ENCODE measurements around the gene CAPRIN1. TPM values are rescaled to one million over a fixed set of nuclear protein-coding genes. Genes with fewer than 3 reads are reported as not detected.

Gene CAPRIN1
- total and polyA plus RNA-seq, 3 experiments from 2014 or later = 75.2 to 287 (median 275) TPM

- ChIA-PET POLR2A (no interaction called here), CTCF (no interaction called here)
- Histone ChIP-seq H3K9me3 (ENCODE audit: low read length) (no peaks in the 10 kb centered on the region), H3K27ac (ENCODE audit: low read depth, low read length) (no peak overlapping the region), H3K4me1 (ENCODE audit: insufficient read depth, low read length) (no peaks in the 10 kb centered on the region), H3K4me3 (ENCODE audit: low read length) (no peak overlapping the region), H3K36me3 (ENCODE audit: insufficient read depth, low read length) (no peaks in the 10 kb centered on the region), H3K27me3 (ENCODE audit: insufficient read depth, low read length, poor library complexity, severe bottlenecking) (no peaks in the 10 kb centered on the region)
- Mint-ChIP-seq H3K27me3 (peaks cover 0 to 11% of the 10 kb centered on the region in 2 donors), H3K4me1 (no peaks in the 10 kb centered on the region), H3K36me3 (no peaks in the 10 kb centered on the region), H3K9me3 (no peaks in the 10 kb centered on the region), H3K27ac (no peak overlapping the region), H3K4me3 (no peak overlapping the region)
- no peak for DNase-seq
Observed at GRCh38 chr11:34037016-34037415, 14.5 kb upstream of the CAPRIN1 start.

DNA sequence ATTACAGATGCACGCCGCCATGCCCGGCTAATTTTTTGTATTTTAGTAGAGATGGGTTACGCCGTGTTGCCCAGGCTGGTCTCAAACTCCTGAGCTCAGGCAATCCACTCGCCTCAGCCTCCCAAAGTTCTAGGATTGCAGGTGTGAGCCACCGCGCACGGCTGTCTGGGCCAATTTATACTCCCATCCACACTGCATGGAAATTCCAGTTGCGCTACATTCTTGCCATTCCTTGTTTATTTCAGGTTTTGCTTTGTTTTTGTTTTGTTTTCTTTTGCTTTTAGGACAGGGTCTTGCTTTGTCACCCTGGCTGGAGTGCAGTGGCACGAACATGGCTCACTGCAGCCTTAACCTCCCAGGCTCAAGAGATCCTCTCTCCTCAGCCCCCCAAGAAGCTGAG lies 11.0 kb upstream of the CAPRIN1 start:
- Histone ChIP-seq H3K4me1 (ENCODE audit: insufficient read depth, low read length) (no peaks in the 10 kb centered on the region), H3K36me3 (ENCODE audit: insufficient read depth, low read length) (no peaks in the 10 kb centered on the region), H3K9me3 (ENCODE audit: low read length) (no peaks in the 10 kb centered on the region), H3K27ac (ENCODE audit: low read depth, low read length) (no peak overlapping the region), H3K27me3 (ENCODE audit: insufficient read depth, low read length, poor library complexity, severe bottlenecking) (no peaks in the 10 kb centered on the region), H3K4me3 (ENCODE audit: low read length) (no peak overlapping the region)
- DNase-seq = no peak
- POLR2A ChIA-PET = no interaction called here
- Mint-ChIP-seq H3K9me3 (no peaks in the 10 kb centered on the region), H3K27ac (no peak overlapping the region), H3K27me3 (peaks cover 5 to 15% of the 10 kb centered on the region in 2 donors), H3K36me3 (no peaks in the 10 kb centered on the region), H3K4me1 (no peaks in the 10 kb centered on the region), H3K4me3 (no peak overlapping the region)
- CTCF ChIA-PET = interaction anchor here (0.8 kb wide), 1 partner anchor 13 kb away, joined by 3 read pairs; no protein-coding TSS in a partner anchor

DNA sequence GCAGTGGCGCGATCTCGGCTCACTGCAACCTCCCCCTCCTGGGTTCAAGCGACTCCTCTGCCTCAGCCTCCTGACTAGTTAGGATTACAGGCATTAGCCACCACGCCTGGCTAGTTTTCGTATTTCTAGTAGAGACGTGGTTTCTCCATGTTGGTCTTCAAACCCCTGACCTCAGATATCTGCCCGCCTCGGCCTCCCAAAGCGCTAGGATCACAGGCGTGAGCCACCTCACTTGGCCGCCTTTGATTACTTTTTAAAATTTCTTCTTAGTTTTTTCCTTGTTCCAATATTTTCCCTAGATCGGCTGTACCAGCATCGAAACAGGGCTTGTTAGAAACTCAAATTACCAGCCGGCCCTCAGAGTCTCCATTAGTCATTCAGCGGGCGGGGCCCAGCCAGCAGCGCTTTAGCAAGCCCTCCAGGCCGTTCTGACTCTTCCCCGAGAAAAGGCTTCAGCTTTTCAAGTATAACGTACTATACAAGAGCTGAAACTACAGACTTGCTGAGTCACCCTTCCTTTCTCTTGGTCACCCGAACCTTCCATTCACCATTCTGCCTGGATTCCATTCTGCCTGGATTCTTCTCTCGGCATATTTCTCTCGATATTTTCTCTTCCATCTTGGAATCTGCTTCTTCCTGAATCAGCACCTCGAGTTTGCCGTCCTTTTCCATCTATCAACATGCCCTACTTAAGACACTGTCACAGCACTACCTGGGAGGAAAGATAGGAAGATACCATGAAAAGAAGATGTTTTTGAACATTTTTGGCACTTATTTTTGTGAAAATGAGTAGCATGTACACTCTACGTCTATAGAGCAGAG lies 6.7 kb upstream of the CAPRIN1 start:
- H3K27me3 ChIP-seq (ENCODE audit: insufficient read depth, low read length, poor library complexity, severe bottlenecking) = no peaks in the 10 kb centered on the region
- H3K9me3 ChIP-seq (ENCODE audit: low read length) = no peaks in the 10 kb centered on the region
- POLR2A ChIA-PET = no interaction called here
- H3K4me1 ChIP-seq (ENCODE audit: insufficient read depth, low read length) = no peaks in the 10 kb centered on the region
- Mint-ChIP-seq H3K27ac (no peak overlapping the region), H3K27me3 (peaks cover 8 to 9% of the 10 kb centered on the region in 2 donors), H3K36me3 (no peaks in the 10 kb centered on the region), H3K9me3 (no peaks in the 10 kb centered on the region), H3K4me1 (peaks cover 0 to 1% (median 0%) of the 10 kb centered on the region in 3 donors), H3K4me3 (no peak overlapping the region)
- H3K27ac ChIP-seq (ENCODE audit: low read depth, low read length) = peak overlapping the region; percentile 70
- no peak for DNase-seq
- no peaks in the 10 kb centered on the region for H3K36me3 ChIP-seq (ENCODE audit: insufficient read depth, low read length)
- CTCF ChIA-PET = no interaction called here
- no peak overlapping the region for H3K4me3 ChIP-seq (ENCODE audit: low read length)

- peaks cover 9% of the 10 kb centered on the region for H3K4me1 ChIP-seq (ENCODE audit: insufficient read depth, low read length)
- no peaks in the 10 kb centered on the region for H3K9me3 ChIP-seq (ENCODE audit: low read length)
- POLR2A ChIA-PET = no interaction called here
- DNase-seq = no peak
- peak overlapping the region in 1 of 8 donors; percentile 99 for H3K27ac Mint-ChIP-seq
- peak overlapping the region in 2 of 7 donors; percentile 23 to 44 for H3K4me3 Mint-ChIP-seq
- H3K4me3 ChIP-seq (ENCODE audit: low read length) = no peak overlapping the region
- CTCF ChIA-PET = no interaction called here
- no peaks in the 10 kb centered on the region for H3K27me3 ChIP-seq (ENCODE audit: insufficient read depth, low read length, poor library complexity, severe bottlenecking)
- H3K27me3 Mint-ChIP-seq = peaks cover 8 to 9% of the 10 kb centered on the region in 2 donors
- no peaks in the 10 kb centered on the region for H3K9me3 Mint-ChIP-seq
- peaks cover 13 to 15% (median 14%) of the 10 kb centered on the region in 3 donors for H3K4me1 Mint-ChIP-seq
- H3K27ac ChIP-seq (ENCODE audit: low read depth, low read length) = no peak overlapping the region
- H3K36me3 ChIP-seq (ENCODE audit: insufficient read depth, low read length) = no peaks in the 10 kb centered on the region
- H3K36me3 Mint-ChIP-seq = peaks cover 0 to 14% (median 0%) of the 10 kb centered on the region in 3 donors
Observed at GRCh38 chr11:34049028-34049427, 2.5 kb upstream of the CAPRIN1 start.

DNA sequence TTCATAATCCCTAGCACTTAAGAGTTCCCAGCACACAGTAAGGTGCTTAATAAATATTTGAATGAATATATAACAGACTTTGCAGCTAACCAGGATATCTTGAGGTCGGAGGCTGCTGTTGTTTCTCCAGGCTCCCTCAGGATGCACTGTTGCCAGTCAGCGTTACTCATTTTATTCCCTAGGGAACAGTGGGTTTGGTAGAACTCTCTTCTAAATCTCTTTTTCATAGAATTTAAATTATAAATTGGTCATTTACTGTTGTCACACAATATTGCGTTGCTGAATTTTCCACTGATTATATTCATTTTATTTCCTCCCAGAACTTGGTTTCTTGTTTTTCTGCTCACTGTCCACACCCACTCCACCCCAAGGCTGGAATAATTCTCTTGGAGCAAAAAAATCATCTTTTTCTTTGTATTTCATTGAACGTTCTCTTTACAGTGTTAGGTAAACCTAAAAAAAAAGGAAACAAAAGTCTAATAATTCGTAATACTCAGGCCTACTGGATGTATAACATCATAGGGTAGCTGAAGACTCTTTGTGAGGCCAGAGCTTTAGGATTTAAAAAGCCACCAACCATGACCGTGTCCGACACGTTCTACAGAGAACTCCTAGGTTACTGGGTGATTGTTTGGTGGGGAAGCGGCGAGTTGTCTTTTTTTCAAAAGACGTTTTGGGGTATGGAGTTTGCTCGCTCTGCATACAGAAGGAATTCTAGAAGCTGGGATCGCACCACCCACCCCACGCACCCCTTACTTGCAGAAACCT lies 766 bp upstream of the CAPRIN1 start:
- ChIA-PET CTCF (interaction anchor here (1.0 to 2.3 kb wide), 6 partner anchors 8 to 307 kb away, joined by 3 to 7 read pairs (median 4); partner anchors contain the start of genes ABTB2 and NAT10), POLR2A (interaction anchor here (0.9 to 4.4 kb wide), 4 partner anchors 14 to 55 kb away, joined by 5 to 54 read pairs (median 6); partner anchors contain the start of gene NAT10)
- peaks cover 26% of the 10 kb centered on the region for H3K4me1 ChIP-seq (ENCODE audit: insufficient read depth, low read length)
- peak overlapping the region; percentile 83 to 99 (median 86) for H3K4me3 Mint-ChIP-seq
- H3K27me3 Mint-ChIP-seq = peaks cover 3 to 6% of the 10 kb centered on the region in 2 donors
- H3K36me3 ChIP-seq (ENCODE audit: insufficient read depth, low read length) = no peaks in the 10 kb centered on the region
- H3K9me3 ChIP-seq (ENCODE audit: low read length) = no peaks in the 10 kb centered on the region
- H3K36me3 Mint-ChIP-seq = peaks cover 0 to 20% (median 0%) of the 10 kb centered on the region in 3 donors
- DNase-seq = no peak
- peak overlapping the region; percentile 86 to 99 (median 94) for H3K27ac Mint-ChIP-seq
- no peaks in the 10 kb centered on the region for H3K27me3 ChIP-seq (ENCODE audit: insufficient read depth, low read length, poor library complexity, severe bottlenecking)
- H3K27ac ChIP-seq (ENCODE audit: low read depth, low read length) = peak overlapping the region; percentile 98
- no peaks in the 10 kb centered on the region for H3K9me3 Mint-ChIP-seq
- peaks cover 25 to 31% (median 28%) of the 10 kb centered on the region in 3 donors for H3K4me1 Mint-ChIP-seq
- peak overlapping the region; percentile 56 for H3K4me3 ChIP-seq (ENCODE audit: low read length)

- Mint-ChIP-seq H3K27ac (peak overlapping the region; percentile 88 to 99 (median 96)), H3K4me3 (peak overlapping the region; percentile 96 to 100 (median 99)), H3K4me1 (peaks cover 38 to 42% (median 42%) of the 10 kb centered on the region in 3 donors), H3K36me3 (peaks cover 0 to 24% (median 0%) of the 10 kb centered on the region in 3 donors), H3K9me3 (no peaks in the 10 kb centered on the region), H3K27me3 (peaks cover under 1 to 6% of the 10 kb centered on the region in 2 donors)
- H3K27ac ChIP-seq (ENCODE audit: low read depth, low read length) = peak overlapping the region; percentile 98
- DNase-seq = peak; percentile 80 to 91 (median 84)
- ChIA-PET CTCF (interaction anchor here (1.3 to 2.3 kb wide), 2 partner anchors 196 to 306 kb away, joined by 3 to 7 read pairs; partner anchors contain the start of gene ABTB2), POLR2A (interaction anchor here (0.7 to 4.4 kb wide), 4 partner anchors 43 to 55 kb away, joined by 4 to 54 read pairs (median 6); partner anchors contain the start of gene NAT10)
- H3K36me3 ChIP-seq (ENCODE audit: insufficient read depth, low read length) = no peaks in the 10 kb centered on the region
- peaks cover 34% of the 10 kb centered on the region for H3K4me1 ChIP-seq (ENCODE audit: insufficient read depth, low read length)
- H3K9me3 ChIP-seq (ENCODE audit: low read length) = no peaks in the 10 kb centered on the region
- H3K4me3 ChIP-seq (ENCODE audit: low read length) = peak overlapping the region; percentile 90
- no peaks in the 10 kb centered on the region for H3K27me3 ChIP-seq (ENCODE audit: insufficient read depth, low read length, poor library complexity, severe bottlenecking)
Observed at GRCh38 chr11:34052036-34052607, 591 bp downstream of the CAPRIN1 start.

GRCh38 chr11:34052608-34053160 lies 1.2 kb downstream of the CAPRIN1 start:
- Mint-ChIP-seq H3K4me3 (peak overlapping the region; percentile 96 to 100 (median 99)), H3K36me3 (peaks cover 0 to 27% (median 0%) of the 10 kb centered on the region in 3 donors), H3K4me1 (peaks cover 40 to 45% (median 45%) of the 10 kb centered on the region in 3 donors), H3K9me3 (no peaks in the 10 kb centered on the region), H3K27ac (peak overlapping the region; percentile 94 to 99 (median 96)), H3K27me3 (peaks cover 0 to 6% of the 10 kb centered on the region in 2 donors)
- Histone ChIP-seq H3K36me3 (ENCODE audit: insufficient read depth, low read length) (no peaks in the 10 kb centered on the region), H3K4me1 (ENCODE audit: insufficient read depth, low read length) (peaks cover 37% of the 10 kb centered on the region), H3K27me3 (ENCODE audit: insufficient read depth, low read length, poor library complexity, severe bottlenecking) (no peaks in the 10 kb centered on the region), H3K27ac (ENCODE audit: low read depth, low read length) (peak overlapping the region; percentile 92), H3K4me3 (ENCODE audit: low read length) (peak overlapping the region; percentile 90), H3K9me3 (ENCODE audit: low read length) (no peaks in the 10 kb centered on the region)
- DNase-seq = peak in 4 of 5 donors; percentile 5 to 58 (median 18)
- POLR2A ChIA-PET = interaction anchor here (0.6 to 4.4 kb wide), 4 partner anchors 19 to 305 kb away, joined by 5 to 54 read pairs (median 6); partner anchors contain the start of genes ABTB2 and NAT10
- CTCF ChIA-PET = interaction anchor here (0.7 to 2.3 kb wide), 3 partner anchors 12 to 305 kb away, joined by 3 to 7 read pairs (median 3); partner anchors contain the start of gene ABTB2

All from CD8-positive, alpha-beta memory T cell (primary cell).